ENCODE data around the gene SLC23A2.

The SLC23A2 gene

GRCh38 chr20:4962241-4962855 is 39.0 kb downstream of the SLC23A2 start:
- DNase-seq: no peak

- DNase-seq: peak; percentile 83
These were observed 39.6 kb downstream of the SLC23A2 start for GRCh38 chr20:4961746-4962145.

- no peak for DNase-seq
These were observed 41.7 kb downstream of the SLC23A2 start for GRCh38 chr20:4959592-4959991.

- peak; percentile 44 for DNase-seq
These were observed 43.4 kb downstream of the SLC23A2 start for GRCh38 chr20:4957939-4958362.

- DNase-seq: no peak
These were observed 44.1 kb downstream of the SLC23A2 start for GRCh38 chr20:4957187-4957586.

GRCh38 chr20:4956200-4956810 is 45.0 kb downstream of the SLC23A2 start:
- DNase-seq: peak; percentile 48

- DNase-seq: no peak
These were observed 47.4 kb downstream of the SLC23A2 start for GRCh38 chr20:4953881-4954280.

- DNase-seq: no peak
These were observed 49.1 kb downstream of the SLC23A2 start for GRCh38 chr20:4952229-4952628.

- DNase-seq: peak; percentile 66
These were observed 50.0 kb downstream of the SLC23A2 start for GRCh38 chr20:4951299-4951698.

GRCh38 chr20:4950841-4951240 is 50.5 kb downstream of the SLC23A2 start:
- DNase-seq: no peak

- no peak for DNase-seq
These were observed 50.9 kb downstream of the SLC23A2 start for GRCh38 chr20:4950437-4950836.

- DNase-seq: peak; percentile 39
These were observed 51.5 kb downstream of the SLC23A2 start for GRCh38 chr20:4949833-4950178.

GRCh38 chr20:4947817-4948559 is 53.3 kb downstream of the SLC23A2 start:
- no peak for DNase-seq

- DNase-seq: no peak
These were observed 54.3 kb downstream of the SLC23A2 start for GRCh38 chr20:4946986-4947385.

- no peak for DNase-seq
These were observed 54.7 kb downstream of the SLC23A2 start for GRCh38 chr20:4946585-4946984.

- no peak for DNase-seq
These were observed 56.6 kb downstream of the SLC23A2 start for GRCh38 chr20:4944518-4945313.

GRCh38 chr20:4942331-4942730 is 59.0 kb downstream of the SLC23A2 start:
- DNase-seq: peak; percentile 80

GRCh38 chr20:4937407-4938319 is 63.6 kb downstream of the SLC23A2 start:
- DNase-seq: no peak

- no peak for DNase-seq
These were observed 64.4 kb downstream of the SLC23A2 start for GRCh38 chr20:4936851-4937406.

- no peak for DNase-seq
These were observed 64.9 kb downstream of the SLC23A2 start for GRCh38 chr20:4936392-4936850.

GRCh38 chr20:4932061-4932460 is 69.2 kb downstream of the SLC23A2 start:
- DNase-seq: no peak

All from fibroblast of skin of abdomen (primary cell).